ENCODE results near the gene ZC4H2. TPM values are rescaled to one million over a fixed set of nuclear protein-coding genes. Genes with fewer than 3 reads are reported as not detected.

ZC4H2 gene
- total and polyA plus RNA-seq, 2 donors, result 5.6 to 13.2 TPM

Other genes starting within 250 kb of the ZC4H2 start
- gene ZC3H12B, start 58.4 kb upstream of the ZC4H2 start, total RNA-seq, result 1.5 TPM
- 0.71 TPM for gene ZC3H12B, start 58.4 kb upstream of the ZC4H2 start, polyA plus RNA-seq